BJ (cell line): ENCODE measurements around the gene CDC16. TPM values are rescaled to one million over a fixed set of nuclear protein-coding genes. Genes with fewer than 3 reads are reported as not detected.

Experiments
- CTCF ChIA-PET: fragments of 350-600 bp; formaldehyde crosslinking; extraction: SDS; loops from one replicate; lab custom pipeline; 2021; ENCODE audit warnings: antibody characterized with exemption, inconsistent platforms; lab: Yijun Ruan, JAX
- POLR2A ChIA-PET: fragments of 300-600 bp; sonication (Branson Sonifier 250); formaldehyde crosslinking; extraction: SDS; loops from one replicate; lab custom pipeline; 2021; ENCODE audit warnings: antibody characterized with exemption; lab: Charles Lee
- DNase-seq: peaks from one replicate; pipeline ENCODE4 v3.0.0-alpha.2; 2011; ENCODE audit warnings: low read depth
- H3K27me3 ChIP-seq: 2 replicates; pipeline ENCODE4 v1.6.0; 2011; ENCODE audit warnings: low read length; ENCODE audit not compliant: control insufficient read depth, insufficient read depth
- H3K36me3 ChIP-seq: 2 replicates; pipeline ENCODE4 v1.5.1; 2011; ENCODE audit warnings: low read length; ENCODE audit not compliant: control insufficient read depth, insufficient read depth
- H3K4me3 ChIP-seq: 2 replicates; pipeline ENCODE4 v1.5.1; 2011; ENCODE audit warnings: low read depth, mild to moderate bottlenecking, control low read depth, low read length
- polyA plus RNA-seq: library from polyadenylated mRNA; depleted of rRNA; stranded (reverse); fragments of >200 nt; gene quantifications from 2 replicates; pipeline ENCODE4 v1.2.3, GENCODE V29; 2011
- TF ChIP-seq, protein P1 (sequence below): IDR thresholded peaks from 2 replicates; pipeline ENCODE4 v1.5.1; 2011; ENCODE audit warnings: low read depth, mild to moderate bottlenecking, control low read depth, inconsistent platforms, low read length, moderate library complexity; ENCODE audit not compliant: insufficient read depth

The CDC16 gene
- polyA plus RNA-seq, 1 experiment, result 55.8 TPM

DNA sequence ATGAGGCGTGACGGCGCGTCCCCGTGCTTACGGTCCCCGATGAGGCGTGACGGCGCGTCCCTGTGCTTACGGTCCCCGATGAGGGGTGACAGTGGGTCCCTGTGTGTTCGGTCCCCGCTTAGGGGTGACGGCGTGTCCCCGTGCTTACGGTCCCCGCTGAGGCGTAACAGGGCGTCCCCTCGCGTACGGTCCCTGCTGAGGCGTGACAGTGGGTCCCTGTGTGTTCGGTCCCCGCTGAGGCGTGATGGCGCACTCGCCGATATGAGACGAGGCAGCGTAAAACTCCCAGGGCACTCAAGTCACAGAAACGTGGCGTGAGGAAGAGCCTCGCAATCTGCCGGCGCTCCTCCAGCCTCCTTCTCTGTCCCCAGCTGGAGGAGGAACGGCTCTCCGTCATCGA, 34.7 kb upstream of the CDC16 start:
- Histone ChIP-seq H3K36me3 (no peaks in the 10 kb centered on the region), H3K4me3 (peak overlapping the region; percentile 21), H3K27me3 (peaks cover 21% of the 10 kb centered on the region)
- ChIA-PET POLR2A (no interaction called here), CTCF (interaction anchor here (1.4 kb wide), 1 partner anchor 14 kb away, joined by 3 read pairs; no protein-coding TSS in a partner anchor)
- no peak for DNase-seq
- TF ChIP-seq, protein P1, sequence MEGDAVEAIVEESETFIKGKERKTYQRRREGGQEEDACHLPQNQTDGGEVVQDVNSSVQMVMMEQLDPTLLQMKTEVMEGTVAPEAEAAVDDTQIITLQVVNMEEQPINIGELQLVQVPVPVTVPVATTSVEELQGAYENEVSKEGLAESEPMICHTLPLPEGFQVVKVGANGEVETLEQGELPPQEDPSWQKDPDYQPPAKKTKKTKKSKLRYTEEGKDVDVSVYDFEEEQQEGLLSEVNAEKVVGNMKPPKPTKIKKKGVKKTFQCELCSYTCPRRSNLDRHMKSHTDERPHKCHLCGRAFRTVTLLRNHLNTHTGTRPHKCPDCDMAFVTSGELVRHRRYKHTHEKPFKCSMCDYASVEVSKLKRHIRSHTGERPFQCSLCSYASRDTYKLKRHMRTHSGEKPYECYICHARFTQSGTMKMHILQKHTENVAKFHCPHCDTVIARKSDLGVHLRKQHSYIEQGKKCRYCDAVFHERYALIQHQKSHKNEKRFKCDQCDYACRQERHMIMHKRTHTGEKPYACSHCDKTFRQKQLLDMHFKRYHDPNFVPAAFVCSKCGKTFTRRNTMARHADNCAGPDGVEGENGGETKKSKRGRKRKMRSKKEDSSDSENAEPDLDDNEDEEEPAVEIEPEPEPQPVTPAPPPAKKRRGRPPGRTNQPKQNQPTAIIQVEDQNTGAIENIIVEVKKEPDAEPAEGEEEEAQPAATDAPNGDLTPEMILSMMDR, result no peak

GRCh38 chr13:114200399-114200911, 34.2 kb upstream of the CDC16 start:
- H3K4me3 ChIP-seq, result peak overlapping the region; percentile 21
- ChIA-PET POLR2A (no interaction called here), CTCF (interaction anchor here (1.4 kb wide), 1 partner anchor 15 kb away, joined by 3 read pairs; no protein-coding TSS in a partner anchor)
- no peaks in the 10 kb centered on the region for H3K36me3 ChIP-seq
- TF ChIP-seq, protein P1, result no peak
- H3K27me3 ChIP-seq, result peaks cover 20% of the 10 kb centered on the region
- no peak for DNase-seq

DNA sequence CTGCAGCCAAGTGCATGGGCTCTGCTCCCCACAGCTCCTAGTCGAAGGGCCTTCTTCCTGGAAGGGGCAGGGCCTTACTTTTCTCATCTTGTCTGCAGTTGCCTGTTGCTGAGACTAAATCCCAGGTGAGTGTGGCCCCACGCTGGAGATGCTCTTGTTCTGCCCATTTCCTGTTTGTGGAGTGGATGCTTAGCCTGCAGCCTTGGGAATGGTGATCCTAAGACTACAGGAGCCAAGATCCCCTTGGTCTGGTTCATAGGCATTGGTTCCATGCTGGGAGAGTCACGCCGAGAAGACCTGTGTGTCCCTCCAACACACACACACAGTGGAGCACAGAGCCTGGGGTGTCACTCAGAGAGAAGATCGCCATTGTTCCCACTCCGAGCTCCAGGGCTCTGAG, 32.1 kb upstream of the CDC16 start:
- ChIA-PET POLR2A (interaction anchor here (0.6 kb wide), 1 partner anchor 57 kb away, joined by 3 read pairs; no protein-coding TSS in a partner anchor), CTCF (interaction anchor here (1.4 kb wide), 1 partner anchor 12 kb away, joined by 3 read pairs; no protein-coding TSS in a partner anchor)
- H3K4me3 ChIP-seq, result no peak overlapping the region
- H3K36me3 ChIP-seq, result no peaks in the 10 kb centered on the region
- TF ChIP-seq, protein P1, result no peak
- no peak for DNase-seq
- H3K27me3 ChIP-seq, result peaks cover 21% of the 10 kb centered on the region

- H3K27me3 ChIP-seq, result peaks cover 21% of the 10 kb centered on the region
- TF ChIP-seq, protein P1, result no peak
- H3K36me3 ChIP-seq, result no peaks in the 10 kb centered on the region
- DNase-seq, result no peak
- CTCF ChIA-PET, result no interaction called here
- H3K4me3 ChIP-seq, result no peak overlapping the region
- POLR2A ChIA-PET, result no interaction called here
These were observed 31.2 kb upstream of the CDC16 start for GRCh38 chr13:114203536-114203935.

DNA sequence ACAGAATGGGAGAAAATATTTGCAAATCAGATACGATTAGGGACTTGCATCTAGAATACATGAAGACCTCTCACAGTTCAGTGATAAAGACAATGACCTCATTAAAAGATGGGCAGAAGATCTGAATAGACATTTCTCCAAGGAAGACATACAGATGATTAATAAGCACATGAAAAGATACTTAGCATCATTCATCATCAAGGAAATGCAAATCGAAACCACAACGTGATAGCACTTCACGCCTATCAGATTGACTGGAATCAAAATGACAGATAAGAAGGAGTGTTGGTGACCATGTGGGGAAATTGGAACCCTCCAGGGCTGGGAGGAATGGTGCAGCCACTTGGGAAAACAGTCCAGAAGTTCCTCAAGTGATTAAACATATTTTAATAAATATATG, 29.8 kb upstream of the CDC16 start:
- no peak for DNase-seq
- H3K27me3 ChIP-seq, result peaks cover 21% of the 10 kb centered on the region
- H3K4me3 ChIP-seq, result no peak overlapping the region
- no peaks in the 10 kb centered on the region for H3K36me3 ChIP-seq
- CTCF ChIA-PET, result interaction anchor here (1.4 kb wide), 1 partner anchor 21 kb away, joined by 3 read pairs; no protein-coding TSS in a partner anchor
- POLR2A ChIA-PET, result no interaction called here
- TF ChIP-seq, protein P1, result no peak
